ENCODE measurements around the gene ANKRD22.

GRCh38 chr10:88875081-88875480, 23.4 kb upstream of the ANKRD22 start:
- TF ChIP-seq CTCF (IDR thresholded peaks at IDR 0.05; ENCODE audit: low read depth, low read length, missing input control) (no peak), TAF1 (conservative IDR thresholded peaks at IDR 0.05) (no peak), ATF3 (IDR thresholded peaks at IDR 0.05) (no peak), HNF4G (IDR thresholded peaks at IDR 0.05) (no peak), YY1 (IDR thresholded peaks at IDR 0.05) (no peak)

Data from liver (tissue), 3 donors.